Measurements from ENCODE around the gene C8B.

The C8B gene

GRCh38 chr1:56992318-56993125, 26.7 kb upstream of the C8B start:
- Histone ChIP-seq H3K36me3 (replicated peaks) (no peaks in the 10 kb centered on the region), H3K27ac (no peak overlapping the region), H3K4me3 (ENCODE audit: low read depth, low read length) (no peak overlapping the region), H3K27me3 (replicated peaks) (no peaks in the 10 kb centered on the region)
- DNase-seq, result no peak
- TF ChIP-seq CTCF (IDR thresholded peaks at IDR 0.05; ENCODE audit: low read depth, low read length, missing control alignments), result no peak
- in situ Hi-C loops (cut with HindIII; ENCODE audit: low pct_ligation_motif_present, low sequenced_read_pairs), result no loop called here

GRCh38 chr1:56991576-56991975, 25.8 kb upstream of the C8B start:
- DNase-seq, result no peak
- no peak for TF ChIP-seq CTCF (IDR thresholded peaks at IDR 0.05; ENCODE audit: low read depth, low read length, missing control alignments)
- Histone ChIP-seq H3K27ac (no peak overlapping the region), H3K36me3 (replicated peaks) (no peaks in the 10 kb centered on the region), H3K4me3 (ENCODE audit: low read depth, low read length) (no peak overlapping the region), H3K27me3 (replicated peaks) (no peaks in the 10 kb centered on the region)
- in situ Hi-C loops (cut with HindIII; ENCODE audit: low pct_ligation_motif_present, low sequenced_read_pairs), result no loop called here

- DNase-seq, result no peak
- in situ Hi-C loops (cut with HindIII; ENCODE audit: low pct_ligation_motif_present, low sequenced_read_pairs), result no loop called here
- H3K36me3 ChIP-seq (replicated peaks), result no peaks in the 10 kb centered on the region
- no peak overlapping the region for H3K27ac ChIP-seq
- H3K27me3 ChIP-seq (replicated peaks), result no peaks in the 10 kb centered on the region
- TF ChIP-seq CTCF (IDR thresholded peaks at IDR 0.05; ENCODE audit: low read depth, low read length, missing control alignments), result no peak
- no peak overlapping the region for H3K4me3 ChIP-seq (ENCODE audit: low read depth, low read length)
Measured at GRCh38 chr1:56986397-56986796, 20.6 kb upstream of the C8B start.

- TF ChIP-seq CTCF (IDR thresholded peaks at IDR 0.05; ENCODE audit: low read depth, low read length, missing control alignments), result no peak
- no peaks in the 10 kb centered on the region for H3K36me3 ChIP-seq (replicated peaks)
- in situ Hi-C loops (cut with HindIII; ENCODE audit: low pct_ligation_motif_present, low sequenced_read_pairs), result no loop called here
- H3K27ac ChIP-seq, result no peak overlapping the region
- no peak overlapping the region for H3K4me3 ChIP-seq (ENCODE audit: low read depth, low read length)
- DNase-seq, result no peak
- no peaks in the 10 kb centered on the region for H3K27me3 ChIP-seq (replicated peaks)
Measured at GRCh38 chr1:56985857-56986256, 20.0 kb upstream of the C8B start.

GRCh38 chr1:56983484-56983883, 17.7 kb upstream of the C8B start:
- no peak for DNase-seq
- in situ Hi-C loops (cut with HindIII; ENCODE audit: low pct_ligation_motif_present, low sequenced_read_pairs), result no loop called here
- no peak overlapping the region for H3K4me3 ChIP-seq (ENCODE audit: low read depth, low read length)
- H3K27me3 ChIP-seq (replicated peaks), result no peaks in the 10 kb centered on the region
- no peaks in the 10 kb centered on the region for H3K36me3 ChIP-seq (replicated peaks)
- no peak for TF ChIP-seq CTCF (IDR thresholded peaks at IDR 0.05; ENCODE audit: low read depth, low read length, missing control alignments)
- no peak overlapping the region for H3K27ac ChIP-seq

Data from brain microvascular endothelial cell (primary cell).